CD14-positive monocyte (primary cell): ENCODE data around the gene NLK. TPM values are rescaled to one million over a fixed set of nuclear protein-coding genes. Genes with fewer than 3 reads are reported as not detected.

ENCODE experiments used
- DNase-seq, 3 donors: peaks; one replicate each; pipeline ENCODE4 v3.0.0-alpha.2; 2011 to 2022
- H2AFZ ChIP-seq: 2 replicates; pipeline ENCODE4 v1.6.0; 2012; ENCODE audit warnings: mild to moderate bottlenecking, low read depth, low read length, inconsistent platforms; ENCODE audit not compliant: insufficient read depth, poor library complexity, severe bottlenecking
- H3K27ac ChIP-seq, 2 donors: 1 replicate in 1 of 2; 2 replicates in 1 of 2; pipeline ENCODE4 v1.5.1; 2012 to 2013; ENCODE audit warnings: low read length in 2 of 2, control low read depth in 1 of 2, inconsistent platforms in 1 of 2, low read depth in 1 of 2, mild to moderate bottlenecking in 1 of 2
- H3K27me3 ChIP-seq, 2 donors: one replicate each; pipeline versions ENCODE4 v1.6.0 to v1.6.1; 2011 to 2013; ENCODE audit warnings: low read length in 2 of 2; ENCODE audit not compliant: control insufficient read depth in 2 of 2, insufficient read depth in 2 of 2
- H3K36me3 ChIP-seq, 2 donors: replicated peaks in 1 of 2; 1 replicate in 1 of 2; 2 replicates in 1 of 2; pipeline versions ENCODE4 v1.5.1 to v1.6.1; 2012 to 2013; ENCODE audit warnings: low read length in 2 of 2, control low read depth in 1 of 2, inconsistent platforms in 1 of 2, mild to moderate bottlenecking in 1 of 2; ENCODE audit not compliant: insufficient read depth in 2 of 2, control insufficient read depth in 1 of 2
- H3K4me1 ChIP-seq, 2 donors: 1 replicate in 1 of 2; 2 replicates in 1 of 2; pipeline versions ENCODE4 v1.5.1 to v1.6.1; 2012 to 2013; ENCODE audit warnings: low read length in 2 of 2, control low read depth in 1 of 2, inconsistent platforms in 1 of 2, mild to moderate bottlenecking in 1 of 2, moderate library complexity in 1 of 2; ENCODE audit not compliant: insufficient read depth in 2 of 2, control insufficient read depth in 1 of 2
- H3K4me2 ChIP-seq: replicated peaks from 2 replicates; pipeline ENCODE3; 2012; ENCODE audit warnings: low read length, moderate library complexity, mild to moderate bottlenecking; ENCODE audit not compliant: poor library complexity, severe bottlenecking; ENCODE audit errors: extremely low read depth
- H3K4me3 ChIP-seq, 3 experiments: fragments of 200-600 bp in 1 of 3; sonication (generic) in 1 of 3; replicated peaks in 1 of 3; 1 replicate in 2 of 3; 2 replicates in 1 of 3; pipeline ENCODE4 v1.5.1; 2011 to 2013; ENCODE audit warnings: low read length in 3 of 3, mild to moderate bottlenecking in 3 of 3, control low read depth in 2 of 3, low read depth in 2 of 3, inconsistent platforms in 1 of 3, moderate library complexity in 1 of 3
- H3K79me2 ChIP-seq: 2 replicates; pipeline ENCODE4 v1.6.0; 2012; ENCODE audit warnings: mild to moderate bottlenecking, control low read depth, inconsistent platforms, low read length, moderate library complexity; ENCODE audit not compliant: insufficient read depth
- H3K9ac ChIP-seq: 2 replicates; pipeline ENCODE4 v1.6.0; 2017; ENCODE audit warnings: low read length, mild to moderate bottlenecking; ENCODE audit not compliant: insufficient read depth, poor library complexity, severe bottlenecking
- H3K9me3 ChIP-seq, 2 donors: replicated peaks in 1 of 2; 1 replicate in 1 of 2; 2 replicates in 1 of 2; pipeline versions ENCODE4 v1.5.1 to v1.6.1; 2012 to 2013; ENCODE audit warnings: low read length in 2 of 2, control low read depth in 1 of 2; ENCODE audit not compliant: control insufficient read depth in 1 of 2, insufficient read depth in 1 of 2
- H4K20me1 ChIP-seq: 2 replicates; pipeline ENCODE4 v1.6.0; 2012; ENCODE audit warnings: mild to moderate bottlenecking, low read length, control low read depth, moderate library complexity; ENCODE audit not compliant: insufficient read depth
- H3K27ac Mint-ChIP-seq, 7 donors: one replicate each; pipeline ENCODE4 v1.8.0; 2020; ENCODE audit warnings: mild to moderate bottlenecking in 7 of 7, mixed read lengths in 7 of 7, moderate library complexity in 6 of 7, inconsistent platforms in 2 of 7
- H3K27me3 Mint-ChIP-seq, 3 donors: one replicate each; pipeline ENCODE4 v1.8.0; 2021 to 2022; ENCODE audit warnings: low read depth in 3 of 3, mild to moderate bottlenecking in 3 of 3, mixed read lengths in 3 of 3, moderate library complexity in 3 of 3, inconsistent platforms in 1 of 3
- H3K36me3 Mint-ChIP-seq, 2 donors: one replicate each; pipeline ENCODE4 v1.8.0; 2020; ENCODE audit warnings: mixed read lengths in 2 of 2, inconsistent platforms in 1 of 2, mild to moderate bottlenecking in 1 of 2
- H3K4me1 Mint-ChIP-seq: one replicate; pipeline ENCODE4 v1.8.0; 2020; ENCODE audit warnings: mild to moderate bottlenecking, mixed read lengths
- H3K4me3 Mint-ChIP-seq, 2 donors: one replicate each; pipeline ENCODE4 v1.8.0; 2020; ENCODE audit warnings: mild to moderate bottlenecking in 2 of 2, mixed read lengths in 2 of 2, moderate library complexity in 1 of 2
- H3K9me3 Mint-ChIP-seq, 7 donors: one replicate each; pipeline ENCODE4 v1.8.0; 2020 to 2022; ENCODE audit warnings: mixed read lengths in 7 of 7, mild to moderate bottlenecking in 6 of 7, moderate library complexity in 6 of 7, inconsistent platforms in 2 of 7
- WGBS: methylation state at CpG from one replicate; pipeline ENCODE4 v1.1.5; 2013; ENCODE audit warnings: missing lambda C conversion rate; ENCODE audit not compliant: insufficient coverage; 5-methylcytosine and 5-hydroxymethylcytosine counted together
- intact Hi-C, 2 donors: fragments of 100-400 bp; cut with micrococcal nuclease; formaldehyde crosslinking; loops; one replicate each; pipeline versions ENCODE4 v1.15.0 to v1.15.1; 2023
- polyA minus RNA-seq: library from RNA; depleted of rRNA, polyadenylated mRNA; stranded (reverse); fragments of >200 nt; gene quantifications from 2 replicates; pipeline ENCODE4 v1.2.3, GENCODE V29; 2012
- polyA plus RNA-seq, 3 donors: library from polyadenylated mRNA; depleted of rRNA in 1 of 3; unstranded in 2 of 3; stranded (reverse) in 1 of 3; fragments of 300-500 nt in 2 of 3; fragments of >200 nt in 1 of 3; fragmentation: Illumina TruSeq in 2 of 3; gene quantifications; 1 replicate in 2 of 3; 2 replicates in 1 of 3; pipeline ENCODE4 v1.2.3, GENCODE V29; 2012 to 2021
- total RNA-seq, 12 experiments: library from RNA in 1 of 12; stranded (reverse) in 1 of 12; fragments of 120-200 nt in 1 of 12; gene quantifications; one replicate each; pipeline ENCODE4 v1.2.4 and lab custom pipeline; 2013 to 2026; ENCODE audit warnings: mixed read lengths in 6 of 12, inconsistent platforms in 1 of 12
- TF ChIP-seq, protein P1 (sequence below): fragments of 200-600 bp; IDR thresholded peaks from one replicate; pipeline ENCODE4 v1.8.0; 2022; ENCODE audit warnings: antibody characterized with exemption, mild to moderate bottlenecking

NLK gene
- total RNA-seq (2013) = 14.5 TPM
- 1 to 10 TPM; 1.7 to 6.5 (median 2.0) TPM for polyA plus RNA-seq
- polyA minus RNA-seq = 8.6 and 12.4 TPM in 2 replicates
- 9.2 to 22.8 (median 20.0) reads per million in 11 experiments for total RNA-seq (lab: John Stamatoyannopoulos, UW)

DNA sequence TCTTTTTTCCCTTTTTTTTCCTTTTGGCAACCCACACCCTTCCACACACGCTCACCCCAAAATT, at the start of gene NLK:
NLK (plus strand) TSS at position 21 of the 64 bp plus-strand sequence. CDS start 197 bp downstream, outside the sequence.
- peaks cover 39 to 52% of the 10 kb centered on the region in 2 donors for H3K4me1 ChIP-seq
- DNase-seq = no peak
- Mint-ChIP-seq H3K36me3 (peaks cover 14 to 17% of the 10 kb centered on the region in 2 donors), H3K27ac (peak within 1 kb of the TSS; percentile 85 to 95 (median 93)), H3K4me3 (peak within 1 kb of the TSS; percentile 84 to 98), H3K9me3 (peaks cover 0 to 16% (median 3%) of the 10 kb centered on the region in 7 donors), H3K4me1 (peaks cover 60% of the 10 kb centered on the region), H3K27me3 (peaks cover 2 to 16% (median 6%) of the 10 kb centered on the region in 3 donors)
- no peaks in the 10 kb centered on the region for H3K36me3 ChIP-seq
- peak within 1 kb of the TSS; percentile 75 to 82 (median 80) for H3K4me3 ChIP-seq
- intact Hi-C loops = loop anchor here (5.0 to 10.0 kb wide), 3 partner anchors 80 to 698 kb away; partner anchors contain the start of genes IFT20 (in 1 of the 2) and TNFAIP1 (in 1 of the 2)
- peak within 1 kb of the TSS; percentile 63 to 78 for H3K27ac ChIP-seq
- peak within 1 kb of the TSS; percentile 82 for H2AFZ ChIP-seq
- peak within 1 kb of the TSS; percentile 75 for H3K4me2 ChIP-seq
- no CpG with 5 or more reads among the region's 1 CpG for WGBS
- no peaks in the 10 kb centered on the region for H3K27me3 ChIP-seq
- peak within 1 kb of the TSS; percentile 74 for H3K9ac ChIP-seq
- peaks cover 24% of the 10 kb centered on the region for H4K20me1 ChIP-seq
- TF ChIP-seq, protein P1, sequence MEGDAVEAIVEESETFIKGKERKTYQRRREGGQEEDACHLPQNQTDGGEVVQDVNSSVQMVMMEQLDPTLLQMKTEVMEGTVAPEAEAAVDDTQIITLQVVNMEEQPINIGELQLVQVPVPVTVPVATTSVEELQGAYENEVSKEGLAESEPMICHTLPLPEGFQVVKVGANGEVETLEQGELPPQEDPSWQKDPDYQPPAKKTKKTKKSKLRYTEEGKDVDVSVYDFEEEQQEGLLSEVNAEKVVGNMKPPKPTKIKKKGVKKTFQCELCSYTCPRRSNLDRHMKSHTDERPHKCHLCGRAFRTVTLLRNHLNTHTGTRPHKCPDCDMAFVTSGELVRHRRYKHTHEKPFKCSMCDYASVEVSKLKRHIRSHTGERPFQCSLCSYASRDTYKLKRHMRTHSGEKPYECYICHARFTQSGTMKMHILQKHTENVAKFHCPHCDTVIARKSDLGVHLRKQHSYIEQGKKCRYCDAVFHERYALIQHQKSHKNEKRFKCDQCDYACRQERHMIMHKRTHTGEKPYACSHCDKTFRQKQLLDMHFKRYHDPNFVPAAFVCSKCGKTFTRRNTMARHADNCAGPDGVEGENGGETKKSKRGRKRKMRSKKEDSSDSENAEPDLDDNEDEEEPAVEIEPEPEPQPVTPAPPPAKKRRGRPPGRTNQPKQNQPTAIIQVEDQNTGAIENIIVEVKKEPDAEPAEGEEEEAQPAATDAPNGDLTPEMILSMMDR = no peak
- H3K79me2 ChIP-seq = peaks cover 53% of the 10 kb centered on the region
- no peaks in the 10 kb centered on the region for H3K9me3 ChIP-seq

DNA sequence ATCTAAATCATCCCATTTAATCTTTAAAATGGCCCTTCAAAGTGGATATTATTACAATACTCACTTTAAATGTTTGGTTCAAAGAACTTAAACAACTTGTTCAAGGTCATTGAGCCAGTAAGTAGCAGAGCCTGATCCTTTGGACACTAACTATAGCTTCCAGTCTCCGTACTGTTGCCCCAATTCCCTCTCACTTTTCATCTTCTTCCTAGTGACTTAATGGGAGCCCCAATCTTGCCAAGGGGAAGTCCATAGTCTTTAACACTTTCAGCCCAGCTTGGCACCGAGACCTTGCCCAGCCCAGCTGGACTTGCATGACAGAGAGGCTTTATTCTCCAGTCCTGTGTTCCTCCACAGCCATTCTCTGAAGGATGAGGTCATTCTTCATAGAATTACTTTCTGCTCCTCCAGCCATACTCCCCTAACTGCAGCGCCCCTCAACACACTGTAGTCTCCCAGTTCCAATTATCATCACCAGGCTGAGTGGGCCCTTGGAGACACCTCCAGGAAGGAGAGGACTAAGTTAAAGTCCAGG, 49.2 kb upstream of the NLK start:
- Histone ChIP-seq H3K27me3 (no peaks in the 10 kb centered on the region), H3K9ac (no peak overlapping the region), H3K9me3 (peaks cover 7 to 10% of the 10 kb centered on the region in 2 donors), H2AFZ (no peak overlapping the region), H3K27ac (no peak overlapping the region), H3K79me2 (no peaks in the 10 kb centered on the region), H3K4me3 (no peak overlapping the region), H3K4me2 (no peak overlapping the region), H4K20me1 (no peaks in the 10 kb centered on the region), H3K36me3 (no peaks in the 10 kb centered on the region), H3K4me1 (no peaks in the 10 kb centered on the region)
- Mint-ChIP-seq H3K4me1 (no peaks in the 10 kb centered on the region), H3K9me3 (peaks cover 0 to 7% (median 0%) of the 10 kb centered on the region in 7 donors), H3K27ac (no peak overlapping the region), H3K27me3 (peaks cover 4 to 5% (median 5%) of the 10 kb centered on the region in 3 donors), H3K36me3 (no peaks in the 10 kb centered on the region), H3K4me3 (no peak overlapping the region)
- no peak for DNase-seq
- 92% methylated on average over 3 of the region's 3 CpGs for WGBS
- TF ChIP-seq, protein P1 = no peak
- intact Hi-C loops = no loop called here
